Amniotic epithelial cell (primary cell): ENCODE results near the gene PALS2.

Experiments
- DNase-seq: peaks from one replicate; pipeline ENCODE4 v3.0.0-alpha.2; 2010; ENCODE audit warnings: low read depth

PALS2 gene

DNA sequence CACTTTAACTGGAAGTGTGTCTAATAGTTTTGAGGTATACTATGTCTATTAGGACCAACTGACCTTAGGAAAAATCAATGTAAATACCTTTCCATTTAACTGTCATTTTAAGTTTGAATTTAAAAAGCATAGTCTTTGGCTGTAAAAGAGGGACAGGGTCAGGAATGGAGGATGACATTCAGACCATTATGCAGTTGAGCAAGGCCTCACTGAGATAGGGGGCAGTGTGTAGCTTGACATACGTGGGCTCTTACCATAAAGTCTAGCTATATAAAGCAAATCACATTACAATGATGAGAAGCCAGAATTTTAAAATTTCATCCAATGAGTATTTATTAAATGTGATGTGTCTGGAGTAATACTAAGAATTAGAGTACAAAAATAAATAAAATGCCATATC, 17.9 kb downstream of the PALS2 start:
- DNase-seq, result no peak

DNA sequence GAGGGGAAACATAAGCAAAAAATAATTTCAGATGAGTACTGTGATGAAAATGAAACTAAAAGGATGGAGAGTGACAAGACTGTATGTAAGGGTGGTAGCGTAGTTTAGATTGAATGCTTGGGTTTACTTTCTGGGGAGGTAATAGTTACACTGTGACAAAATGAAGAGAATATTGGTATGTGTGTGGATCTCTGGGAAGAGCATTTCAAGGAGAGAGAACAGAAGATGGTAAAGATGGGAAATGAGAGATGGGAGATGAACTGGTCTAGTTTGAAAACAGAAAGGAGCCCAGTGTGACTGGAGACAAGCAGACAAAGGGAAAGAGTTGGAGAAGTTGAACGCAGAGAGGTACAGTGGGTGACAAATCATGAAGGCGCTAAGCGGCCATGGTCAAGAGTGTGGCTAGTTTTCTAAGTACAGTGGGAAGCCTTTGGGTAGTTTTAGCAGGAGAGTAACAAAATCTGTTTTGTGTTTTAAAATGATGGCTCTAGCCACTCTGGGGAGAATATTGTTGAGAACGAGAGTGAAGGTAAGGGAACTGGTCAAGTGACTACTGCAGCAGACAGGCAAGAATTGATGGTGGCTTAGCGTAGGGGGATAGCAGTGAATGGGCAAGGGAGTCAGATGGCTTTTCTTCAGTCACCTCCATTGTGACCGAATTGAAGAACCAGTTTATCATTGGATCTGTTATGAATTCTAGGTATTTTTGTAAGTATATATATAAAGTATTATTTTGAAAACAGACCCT, 22.6 kb downstream of the PALS2 start:
- no peak for DNase-seq

GRCh38 chr7:24597014-24597413, 23.8 kb downstream of the PALS2 start:
- no peak for DNase-seq

DNA sequence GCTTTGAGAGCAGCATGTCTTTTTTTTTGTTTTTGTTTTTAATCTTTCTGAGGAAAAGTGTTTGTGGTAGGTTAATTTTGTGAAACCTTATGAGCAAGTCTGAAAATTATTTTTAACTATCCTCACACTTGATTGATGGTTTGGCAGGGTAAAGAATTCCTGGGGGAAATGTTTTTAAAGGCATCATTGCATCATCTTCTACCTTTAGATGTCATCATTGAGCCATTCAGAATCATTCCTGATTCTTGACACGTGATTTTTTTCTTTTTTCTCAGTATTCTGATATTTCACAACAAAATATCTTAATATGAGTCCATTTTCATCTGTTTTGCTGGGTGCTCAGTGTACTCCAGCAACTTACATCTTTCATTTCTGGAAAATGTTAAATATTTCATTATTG, 28.3 kb downstream of the PALS2 start:
- peak; percentile 77 for DNase-seq

DNA sequence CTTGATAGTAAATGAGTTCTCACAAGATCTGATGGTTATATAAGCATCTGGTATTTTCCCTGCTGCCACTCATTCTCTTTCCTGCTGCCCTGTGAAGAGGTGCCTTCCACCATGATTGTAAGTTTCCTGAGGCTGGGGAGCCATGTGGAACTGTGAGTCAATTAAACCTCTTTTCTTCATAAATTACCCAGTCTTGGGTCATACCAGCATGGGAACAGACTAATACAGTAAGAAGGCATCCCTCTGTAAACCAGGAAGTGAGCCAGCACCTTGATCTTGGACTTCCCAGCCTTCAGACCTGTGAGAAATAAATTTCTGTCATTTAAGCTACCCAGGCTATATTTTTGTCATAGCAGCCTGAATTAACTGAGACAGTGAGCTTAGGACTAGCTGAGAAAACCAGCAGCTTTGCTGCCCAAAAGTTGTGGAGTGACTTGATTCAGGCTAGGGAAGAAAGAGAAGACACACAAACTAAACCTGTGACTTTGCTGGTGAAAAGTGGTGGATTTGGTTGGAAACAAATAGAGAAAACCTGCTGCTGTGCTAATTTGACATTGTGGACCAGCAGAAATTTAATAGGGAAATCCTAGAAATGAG, 29.7 kb downstream of the PALS2 start:
- DNase-seq, result no peak

DNA sequence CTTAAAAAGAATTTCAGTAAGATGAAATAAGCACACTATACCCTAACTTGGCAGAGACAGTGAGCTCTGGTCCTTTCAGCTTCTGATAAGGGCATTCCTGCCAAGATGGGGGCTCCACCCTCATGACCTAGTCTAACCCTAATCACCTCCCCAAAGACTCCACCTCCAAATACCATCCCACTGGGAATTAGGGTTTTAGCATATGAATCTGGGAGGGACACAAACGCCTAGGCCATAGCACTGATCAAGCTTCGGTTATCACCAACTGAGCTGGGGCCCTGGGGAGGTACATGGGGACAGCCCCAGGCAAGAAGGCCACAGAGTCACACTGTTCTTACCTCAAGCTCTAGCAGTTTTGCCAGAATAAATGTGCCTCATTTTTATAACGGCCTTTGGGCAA, 31.4 kb downstream of the PALS2 start:
- DNase-seq, result no peak

- DNase-seq, result no peak
These were observed 35.3 kb downstream of the PALS2 start for GRCh38 chr7:24608504-24608903.

- DNase-seq, result peak; percentile 44
These were observed 35.8 kb downstream of the PALS2 start for GRCh38 chr7:24609059-24609458.

DNA sequence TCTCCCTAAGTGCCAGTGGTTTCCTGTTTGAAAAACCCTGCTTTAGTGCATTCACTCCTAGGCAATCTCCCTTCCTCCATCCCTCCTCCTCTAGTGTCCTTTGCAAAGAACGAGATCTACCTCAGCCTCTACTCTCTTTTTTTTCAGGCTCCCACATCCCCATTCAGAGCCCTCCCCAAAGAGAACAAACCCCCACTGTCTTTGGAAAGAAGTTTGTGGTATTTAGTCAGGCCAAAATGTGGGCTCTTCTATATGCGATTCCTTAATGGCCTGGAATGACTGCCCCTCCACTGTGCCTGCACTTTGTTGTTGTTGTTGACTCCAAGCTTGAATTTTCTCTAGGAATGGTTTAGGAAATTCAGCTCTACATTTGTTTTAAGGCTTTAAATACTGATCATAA, 36.3 kb downstream of the PALS2 start:
- DNase-seq, result no peak

DNA sequence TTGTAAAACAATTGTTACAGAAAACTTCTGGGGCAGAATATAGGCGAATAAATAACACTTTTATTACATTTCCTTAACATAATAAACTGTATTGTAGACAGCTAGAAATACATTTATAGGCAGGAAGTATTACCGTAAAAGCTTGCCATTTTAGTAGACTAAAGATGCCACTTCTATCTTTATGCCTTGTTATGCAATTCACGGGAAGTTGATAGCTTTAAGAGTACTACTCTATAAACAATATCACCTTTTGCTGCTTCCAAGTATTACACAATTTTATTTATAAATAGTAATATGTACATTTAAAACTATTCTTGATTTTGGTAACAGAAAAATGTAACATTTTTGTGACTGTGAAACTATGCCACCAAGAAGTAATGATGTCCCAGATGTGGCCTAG, 37.9 kb downstream of the PALS2 start:
- DNase-seq, result no peak

- no peak for DNase-seq
These were observed 44.8 kb downstream of the PALS2 start for GRCh38 chr7:24617957-24618616.

DNA sequence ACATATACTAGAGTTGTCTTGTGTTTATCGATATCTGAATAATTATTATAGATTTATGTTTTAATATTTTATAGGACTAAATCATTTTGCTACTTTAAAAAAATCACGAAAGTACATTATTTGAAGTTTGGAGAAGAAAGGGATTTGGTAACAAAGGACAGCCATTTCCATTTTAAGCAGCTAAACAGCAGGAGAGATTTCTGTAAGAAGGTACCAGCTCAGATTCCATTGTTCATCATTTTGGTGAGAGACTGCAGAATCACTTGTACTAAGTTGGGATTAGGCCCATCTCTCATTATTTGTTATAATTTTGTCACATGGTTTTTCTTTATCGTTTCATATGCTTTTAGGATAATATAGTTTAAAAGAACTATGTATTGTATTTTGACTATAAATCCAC, 46.7 kb downstream of the PALS2 start:
- no peak for DNase-seq

DNA sequence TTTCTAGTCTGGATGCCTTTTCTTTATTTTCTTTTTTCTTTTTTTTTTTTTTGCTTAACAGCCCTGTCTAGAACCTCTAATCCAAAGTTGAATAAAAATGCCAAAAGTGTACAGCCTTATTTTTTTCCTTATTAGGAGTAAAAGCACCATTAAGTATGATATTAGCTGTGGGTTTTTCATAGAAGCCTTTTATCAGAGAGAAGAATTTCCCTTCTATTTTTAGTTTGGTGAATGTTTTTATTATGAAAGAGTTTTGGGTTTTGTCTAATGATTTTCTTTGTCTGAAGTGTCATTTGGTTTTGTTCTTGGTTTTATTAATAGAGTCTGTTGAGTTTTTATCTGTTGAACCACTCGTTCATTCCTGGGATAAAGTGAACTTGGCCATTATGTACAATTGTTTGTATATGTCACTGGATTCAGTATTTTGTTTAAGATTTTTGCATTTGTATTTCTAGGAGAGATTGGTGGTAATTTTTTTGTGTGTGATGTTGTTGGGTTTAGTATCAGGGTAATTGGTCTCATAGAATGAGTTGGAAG, 49.5 kb downstream of the PALS2 start:
- DNase-seq, result no peak
